ENCODE data around the gene MYOM1. TPM values are rescaled to one million over a fixed set of nuclear protein-coding genes. Genes with fewer than 3 reads are reported as not detected.

MYOM1 gene
- total RNA-seq, 1 experiment from 2014 or later: 0.07 TPM

- ATAC-seq: peak; percentile 58
- no peaks in the 10 kb centered on the region for H3K9me3 ChIP-seq (ENCODE audit: low read length)
- H3K27ac ChIP-seq (ENCODE audit: low read length): peak overlapping the region; percentile 79
- no TSS peak for BruUV-seq (replicated peaks)
- H3K4me2 ChIP-seq (ENCODE audit: low read length): peak overlapping the region; percentile 95
- peaks cover 45% of the 10 kb centered on the region for H3K79me2 ChIP-seq (ENCODE audit: low read length)
- TF ChIP-seq EZH2phosphoT487 (IDR thresholded peaks at IDR 0.05; ENCODE audit: borderline replicate concordance, low read length): no peak
- TF ChIP-seq, protein P1, sequence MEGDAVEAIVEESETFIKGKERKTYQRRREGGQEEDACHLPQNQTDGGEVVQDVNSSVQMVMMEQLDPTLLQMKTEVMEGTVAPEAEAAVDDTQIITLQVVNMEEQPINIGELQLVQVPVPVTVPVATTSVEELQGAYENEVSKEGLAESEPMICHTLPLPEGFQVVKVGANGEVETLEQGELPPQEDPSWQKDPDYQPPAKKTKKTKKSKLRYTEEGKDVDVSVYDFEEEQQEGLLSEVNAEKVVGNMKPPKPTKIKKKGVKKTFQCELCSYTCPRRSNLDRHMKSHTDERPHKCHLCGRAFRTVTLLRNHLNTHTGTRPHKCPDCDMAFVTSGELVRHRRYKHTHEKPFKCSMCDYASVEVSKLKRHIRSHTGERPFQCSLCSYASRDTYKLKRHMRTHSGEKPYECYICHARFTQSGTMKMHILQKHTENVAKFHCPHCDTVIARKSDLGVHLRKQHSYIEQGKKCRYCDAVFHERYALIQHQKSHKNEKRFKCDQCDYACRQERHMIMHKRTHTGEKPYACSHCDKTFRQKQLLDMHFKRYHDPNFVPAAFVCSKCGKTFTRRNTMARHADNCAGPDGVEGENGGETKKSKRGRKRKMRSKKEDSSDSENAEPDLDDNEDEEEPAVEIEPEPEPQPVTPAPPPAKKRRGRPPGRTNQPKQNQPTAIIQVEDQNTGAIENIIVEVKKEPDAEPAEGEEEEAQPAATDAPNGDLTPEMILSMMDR (conservative IDR thresholded peaks at IDR 0.05; ENCODE audit: low read depth, low read length): peak; percentile 97
- no peak for TF ChIP-seq EZH2 (IDR thresholded peaks at IDR 0.05; ENCODE audit: low read length, unreplicated experiment)
- H2AFZ ChIP-seq (ENCODE audit: low read length): peak overlapping the region; percentile 88
- peaks cover 13% of the 10 kb centered on the region for H4K20me1 ChIP-seq (ENCODE audit: low read length)
- H3K9ac ChIP-seq (ENCODE audit: low read length): peak overlapping the region; percentile 92
- H3F3A ChIP-seq (ENCODE audit: low read length, unreplicated experiment): no peaks in the 10 kb centered on the region
- POLR2A ChIA-PET (ENCODE audit: unreplicated experiment): interaction anchor here (0.5 to 1.0 kb wide), 6 partner anchors 36 to 260 kb away, joined by 3 to 5 read pairs (median 3); no protein-coding TSS in a partner anchor
- H3K27me3 ChIP-seq (ENCODE audit: low read length): no peaks in the 10 kb centered on the region
- CTCF ChIA-PET: interaction anchor here (0.5 to 2.6 kb wide), 13 partner anchors 28 to 492 kb away, joined by 3 to 27 read pairs (median 3); no protein-coding TSS in a partner anchor
- H3K4me1 ChIP-seq (ENCODE audit: insufficient read depth, low read length): peaks cover 27% of the 10 kb centered on the region
- peak; percentile 94 for DNase-seq
- 0 out of 2 replicates have a peak, but pooled peaks cover 4% of the 10 kb centered on the region for H3K36me3 ChIP-seq (ENCODE audit: low read depth, low read length)
- intact Hi-C loops (cut with micrococcal nuclease): loop anchor here (1.0 to 2.0 kb wide), 5 partner anchors 95 to 589 kb away; partner anchors contain the start of gene LPIN2
- peak overlapping the region; percentile 92 for H3K4me3 ChIP-seq (ENCODE audit: low read length)
- no peaks in the 10 kb centered on the region for H3K9me2 ChIP-seq (replicated peaks; ENCODE audit: low read length)
Measured at GRCh38 chr18:3245853-3246634, 26.3 kb upstream of the MYOM1 start.

GRCh38 chr18:3245185-3245564, 25.4 kb upstream of the MYOM1 start:
- Histone ChIP-seq H3K4me3 (ENCODE audit: low read length) (peak overlapping the region; percentile 92), H2AFZ (ENCODE audit: low read length) (0 out of 2 replicates have a peak overlapping the region, but pooled peaks have one; percentile 88), H4K20me1 (ENCODE audit: low read length) (peaks cover 13% of the 10 kb centered on the region), H3K9ac (ENCODE audit: low read length) (no peak overlapping the region), H3F3A (ENCODE audit: low read length, unreplicated experiment) (no peaks in the 10 kb centered on the region), H3K79me2 (ENCODE audit: low read length) (peaks cover 37% of the 10 kb centered on the region), H3K36me3 (ENCODE audit: low read depth, low read length) (0 out of 2 replicates have a peak, but pooled peaks cover 4% of the 10 kb centered on the region), H3K4me1 (ENCODE audit: insufficient read depth, low read length) (peaks cover 18% of the 10 kb centered on the region), H3K27ac (ENCODE audit: low read length) (no peak overlapping the region), H3K9me3 (ENCODE audit: low read length) (no peaks in the 10 kb centered on the region), H3K27me3 (ENCODE audit: low read length) (no peaks in the 10 kb centered on the region), H3K4me2 (ENCODE audit: low read length) (peak overlapping the region; percentile 95), H3K9me2 (replicated peaks; ENCODE audit: low read length) (no peaks in the 10 kb centered on the region)
- TF ChIP-seq EZH2 (IDR thresholded peaks at IDR 0.05; ENCODE audit: low read length, unreplicated experiment) (no peak), EZH2phosphoT487 (IDR thresholded peaks at IDR 0.05; ENCODE audit: borderline replicate concordance, low read length) (no peak)
- TF ChIP-seq, protein P1 (conservative IDR thresholded peaks at IDR 0.05; ENCODE audit: low read depth, low read length): no peak
- no TSS peak for BruUV-seq (replicated peaks)
- DNase-seq: no peak
- no peak for ATAC-seq
- ChIA-PET POLR2A (ENCODE audit: unreplicated experiment) (interaction anchor here (0.6 to 1.0 kb wide), 3 partner anchors 39 to 259 kb away, joined by 3 read pairs; no protein-coding TSS in a partner anchor), CTCF (interaction anchor here (1.4 to 2.6 kb wide), 4 partner anchors 93 to 311 kb away, joined by 3 to 27 read pairs (median 7); no protein-coding TSS in a partner anchor)
- intact Hi-C loops (cut with micrococcal nuclease): no loop called here
